Peyer's patch (tissue), 4 donors: ENCODE results near the gene RINL.

Source experiments
- POLR2A ChIP-seq, 2 donors: fragments of 450-650 bp; IDR thresholded peaks; one replicate each; pipeline ENCODE4 v1.5.1; 2017; ENCODE audit warnings: antibody characterized with exemption in 2 of 2, mild to moderate bottlenecking in 2 of 2, moderate library complexity in 2 of 2
- TF ChIP-seq, protein P1 (sequence below), 6 experiments: fragments of 450-650 bp in 4 of 6; fragments of 200-600 bp in 2 of 6; sonication (generic) in 1 of 6; IDR thresholded peaks; one replicate each; pipeline ENCODE4 v1.5.1; 2017 to 2019; ENCODE audit warnings: antibody characterized with exemption in 6 of 6, mild to moderate bottlenecking in 3 of 6, moderate library complexity in 1 of 6

GRCh38 chr19:38843175-38843758 is 34.8 kb downstream of the RINL start:
- TF ChIP-seq POLR2A (IDR thresholded peaks at IDR 0.05), result no peak
- TF ChIP-seq, protein P1, sequence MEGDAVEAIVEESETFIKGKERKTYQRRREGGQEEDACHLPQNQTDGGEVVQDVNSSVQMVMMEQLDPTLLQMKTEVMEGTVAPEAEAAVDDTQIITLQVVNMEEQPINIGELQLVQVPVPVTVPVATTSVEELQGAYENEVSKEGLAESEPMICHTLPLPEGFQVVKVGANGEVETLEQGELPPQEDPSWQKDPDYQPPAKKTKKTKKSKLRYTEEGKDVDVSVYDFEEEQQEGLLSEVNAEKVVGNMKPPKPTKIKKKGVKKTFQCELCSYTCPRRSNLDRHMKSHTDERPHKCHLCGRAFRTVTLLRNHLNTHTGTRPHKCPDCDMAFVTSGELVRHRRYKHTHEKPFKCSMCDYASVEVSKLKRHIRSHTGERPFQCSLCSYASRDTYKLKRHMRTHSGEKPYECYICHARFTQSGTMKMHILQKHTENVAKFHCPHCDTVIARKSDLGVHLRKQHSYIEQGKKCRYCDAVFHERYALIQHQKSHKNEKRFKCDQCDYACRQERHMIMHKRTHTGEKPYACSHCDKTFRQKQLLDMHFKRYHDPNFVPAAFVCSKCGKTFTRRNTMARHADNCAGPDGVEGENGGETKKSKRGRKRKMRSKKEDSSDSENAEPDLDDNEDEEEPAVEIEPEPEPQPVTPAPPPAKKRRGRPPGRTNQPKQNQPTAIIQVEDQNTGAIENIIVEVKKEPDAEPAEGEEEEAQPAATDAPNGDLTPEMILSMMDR (IDR thresholded peaks at IDR 0.05), result no peak
